ENCODE results near the gene PLXNC1. TPM values are rescaled to one million over a fixed set of nuclear protein-coding genes. Genes with fewer than 3 reads are reported as not detected.

Gene PLXNC1
- polyA plus RNA-seq, 1 donor (not counting 4 experiments of a cell fraction or from before 2014, with no cell fraction given): 0.17 TPM

DNA sequence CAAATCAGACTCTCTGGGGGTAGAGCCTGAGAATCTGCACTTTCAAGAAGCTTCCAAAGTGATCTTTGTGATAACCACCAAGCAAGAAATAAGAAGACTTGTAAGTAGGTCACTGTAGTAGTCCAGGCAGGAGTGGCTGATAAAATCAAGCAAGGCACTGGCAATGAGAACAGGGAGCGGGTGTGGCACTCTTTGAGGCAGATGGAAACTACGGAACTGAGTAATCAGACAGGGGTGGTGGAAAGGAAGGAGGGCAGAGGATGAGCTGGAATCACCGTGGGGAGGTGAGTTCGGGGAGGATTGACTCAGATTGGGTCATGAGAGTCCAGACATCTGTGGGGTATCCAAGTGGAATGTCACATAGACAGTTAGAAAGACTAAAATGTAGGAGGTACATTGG lies 44.4 kb upstream of the PLXNC1 start:
- Histone ChIP-seq H3K36me3 (ENCODE audit: control insufficient read depth in 2 of 2, extremely low read depth in 1 of 2, insufficient read depth in 2 of 2, low read length in 2 of 2) (no peaks in the 10 kb centered on the region), H3K9me1 (ENCODE audit: control insufficient read depth, extremely low read depth, insufficient read depth, low read length) (no peaks in the 10 kb centered on the region), H4K20me1 (ENCODE audit: control insufficient read depth, extremely low read depth, insufficient read depth, low read length) (no peaks in the 10 kb centered on the region), H3K79me2 (ENCODE audit: control insufficient read depth, insufficient read depth, low read length) (no peaks in the 10 kb centered on the region), H2AFZ (ENCODE audit: control insufficient read depth, low read length) (no peak overlapping the region), H3K4me1 (ENCODE audit: control insufficient read depth, extremely low read depth, insufficient read depth, low read length) (peaks cover 39% of the 10 kb centered on the region), H3K4me2 (ENCODE audit: control insufficient read depth, extremely low read depth, insufficient read depth, low read depth, low read length) (peak overlapping the region; percentile 3), H3K9me3 (ENCODE audit: control insufficient read depth, low read depth, low read length) (no peaks in the 10 kb centered on the region), H3K27ac (ENCODE audit: control insufficient read depth, insufficient read depth, low read length) (no peak overlapping the region), H3K4me3 (ENCODE audit: control insufficient read depth in 2 of 3, extremely low read depth in 1 of 3, insufficient read depth in 2 of 3, low read depth in 1 of 3, low read length in 3 of 3) (no peak overlapping the region), H3K27me3 (ENCODE audit: control insufficient read depth, extremely low read depth, insufficient read depth, low read length) (no peaks in the 10 kb centered on the region), H3K9ac (ENCODE audit: control insufficient read depth, extremely low read depth, insufficient read depth, low read length) (no peak overlapping the region)
- DNase-seq (ENCODE audit: low read depth, low spot score): no peak
- TF ChIP-seq CTCF (optimal IDR thresholded peaks at IDR 0.05 in 1 of 3, IDR thresholded peaks at IDR 0.05 in 1 of 3, conservative IDR thresholded peaks at IDR 0.05 in 1 of 3; ENCODE audit: extremely low read depth in 1 of 3, insufficient read depth in 2 of 3, low read length in 3 of 3): no peak
- TF ChIP-seq EZH2 (IDR thresholded peaks at IDR 0.05; ENCODE audit: low read length): no peak
- peak; percentile 46 for FAIRE-seq
- dilution Hi-C loops (cut with MboI; ENCODE audit: extremely low pct_ligation_motif_present, low sequenced_read_pairs): no loop called here

- no peak for FAIRE-seq
- no peak overlapping the region for H2AFZ ChIP-seq (ENCODE audit: control insufficient read depth, low read length)
- no peak overlapping the region for H3K4me2 ChIP-seq (ENCODE audit: control insufficient read depth, extremely low read depth, insufficient read depth, low read depth, low read length)
- dilution Hi-C loops (cut with MboI; ENCODE audit: extremely low pct_ligation_motif_present, low sequenced_read_pairs): no loop called here
- no peak for DNase-seq (ENCODE audit: low read depth, low spot score)
- no peaks in the 10 kb centered on the region for H3K79me2 ChIP-seq (ENCODE audit: control insufficient read depth, insufficient read depth, low read length)
- no peaks in the 10 kb centered on the region for H4K20me1 ChIP-seq (ENCODE audit: control insufficient read depth, extremely low read depth, insufficient read depth, low read length)
- H3K9ac ChIP-seq (ENCODE audit: control insufficient read depth, extremely low read depth, insufficient read depth, low read length): no peak overlapping the region
- H3K36me3 ChIP-seq (ENCODE audit: control insufficient read depth in 2 of 2, extremely low read depth in 1 of 2, insufficient read depth in 2 of 2, low read length in 2 of 2): no peaks in the 10 kb centered on the region
- H3K4me3 ChIP-seq (ENCODE audit: control insufficient read depth in 2 of 3, extremely low read depth in 1 of 3, insufficient read depth in 2 of 3, low read depth in 1 of 3, low read length in 3 of 3): no peak overlapping the region
- H3K27ac ChIP-seq (ENCODE audit: control insufficient read depth, insufficient read depth, low read length): no peak overlapping the region
- TF ChIP-seq EZH2 (IDR thresholded peaks at IDR 0.05; ENCODE audit: low read length) (no peak), CTCF (optimal IDR thresholded peaks at IDR 0.05 in 1 of 3, IDR thresholded peaks at IDR 0.05 in 1 of 3, conservative IDR thresholded peaks at IDR 0.05 in 1 of 3; ENCODE audit: extremely low read depth in 1 of 3, insufficient read depth in 2 of 3, low read length in 3 of 3) (no peak)
- H3K27me3 ChIP-seq (ENCODE audit: control insufficient read depth, extremely low read depth, insufficient read depth, low read length): no peaks in the 10 kb centered on the region
- H3K9me1 ChIP-seq (ENCODE audit: control insufficient read depth, extremely low read depth, insufficient read depth, low read length): no peaks in the 10 kb centered on the region
- no peaks in the 10 kb centered on the region for H3K9me3 ChIP-seq (ENCODE audit: control insufficient read depth, low read depth, low read length)
- H3K4me1 ChIP-seq (ENCODE audit: control insufficient read depth, extremely low read depth, insufficient read depth, low read length): peaks cover 9% of the 10 kb centered on the region
These were observed 40.5 kb upstream of the PLXNC1 start for GRCh38 chr12:94107910-94108309.
